GM12801 (cell line): ENCODE data around the gene NT5DC1.

Source experiments
- TF ChIP-seq, protein P1 (sequence below): IDR thresholded peaks from one replicate; pipeline ENCODE4 v1.5.1; 2011; ENCODE audit warnings: control low read depth; ENCODE audit not compliant: insufficient read length; ENCODE audit errors: extremely low read depth

NT5DC1 gene

DNA sequence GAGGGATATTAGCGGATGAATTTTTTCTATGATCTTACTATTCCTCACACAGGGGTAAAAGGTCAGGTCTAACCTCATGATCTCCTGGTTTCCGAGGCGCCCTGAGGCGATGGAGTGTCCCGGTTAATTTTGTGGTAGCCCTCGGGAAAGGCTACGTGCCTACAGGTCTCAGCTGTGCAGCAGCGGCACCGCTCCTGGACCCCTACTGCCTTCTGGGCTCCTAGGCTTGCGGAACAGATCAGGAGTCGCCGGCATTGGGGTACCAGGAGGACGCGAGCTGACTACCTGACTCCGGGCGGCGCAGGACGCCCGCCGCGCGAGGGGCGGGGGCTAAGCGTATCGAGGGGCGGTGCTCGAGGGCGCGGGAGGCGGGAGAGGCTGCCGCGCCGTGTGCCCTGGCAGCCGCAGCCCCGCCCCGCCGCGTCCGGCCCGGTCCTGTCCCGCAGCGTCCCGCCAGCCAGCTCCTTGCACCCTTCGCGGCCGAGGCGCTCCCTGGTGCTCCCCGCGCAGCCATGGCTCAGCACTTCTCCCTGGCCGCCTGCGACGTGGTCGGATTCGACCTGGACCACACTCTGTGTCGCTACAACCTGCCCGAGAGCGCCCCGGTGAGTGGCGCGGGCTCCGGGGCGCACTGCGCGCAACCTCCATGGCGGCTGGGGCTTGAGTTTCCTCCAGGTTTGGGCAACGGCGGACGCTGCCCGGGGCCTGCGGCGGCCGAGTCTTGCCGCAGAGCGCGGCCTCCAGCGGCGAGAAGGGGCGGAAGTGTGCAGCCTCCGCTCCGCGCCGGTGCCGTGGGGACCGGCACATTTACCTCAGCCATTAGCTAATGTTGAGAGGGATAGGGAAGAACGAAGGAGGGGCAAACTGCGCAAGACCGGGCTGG, at the start of gene NT5DC1:
NT5DC1 (plus strand) TSS at position 435 of the 883 bp plus-strand sequence; CDS start at position 513, 78 bp downstream.
- TF ChIP-seq, protein P1, sequence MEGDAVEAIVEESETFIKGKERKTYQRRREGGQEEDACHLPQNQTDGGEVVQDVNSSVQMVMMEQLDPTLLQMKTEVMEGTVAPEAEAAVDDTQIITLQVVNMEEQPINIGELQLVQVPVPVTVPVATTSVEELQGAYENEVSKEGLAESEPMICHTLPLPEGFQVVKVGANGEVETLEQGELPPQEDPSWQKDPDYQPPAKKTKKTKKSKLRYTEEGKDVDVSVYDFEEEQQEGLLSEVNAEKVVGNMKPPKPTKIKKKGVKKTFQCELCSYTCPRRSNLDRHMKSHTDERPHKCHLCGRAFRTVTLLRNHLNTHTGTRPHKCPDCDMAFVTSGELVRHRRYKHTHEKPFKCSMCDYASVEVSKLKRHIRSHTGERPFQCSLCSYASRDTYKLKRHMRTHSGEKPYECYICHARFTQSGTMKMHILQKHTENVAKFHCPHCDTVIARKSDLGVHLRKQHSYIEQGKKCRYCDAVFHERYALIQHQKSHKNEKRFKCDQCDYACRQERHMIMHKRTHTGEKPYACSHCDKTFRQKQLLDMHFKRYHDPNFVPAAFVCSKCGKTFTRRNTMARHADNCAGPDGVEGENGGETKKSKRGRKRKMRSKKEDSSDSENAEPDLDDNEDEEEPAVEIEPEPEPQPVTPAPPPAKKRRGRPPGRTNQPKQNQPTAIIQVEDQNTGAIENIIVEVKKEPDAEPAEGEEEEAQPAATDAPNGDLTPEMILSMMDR, result no peak

DNA sequence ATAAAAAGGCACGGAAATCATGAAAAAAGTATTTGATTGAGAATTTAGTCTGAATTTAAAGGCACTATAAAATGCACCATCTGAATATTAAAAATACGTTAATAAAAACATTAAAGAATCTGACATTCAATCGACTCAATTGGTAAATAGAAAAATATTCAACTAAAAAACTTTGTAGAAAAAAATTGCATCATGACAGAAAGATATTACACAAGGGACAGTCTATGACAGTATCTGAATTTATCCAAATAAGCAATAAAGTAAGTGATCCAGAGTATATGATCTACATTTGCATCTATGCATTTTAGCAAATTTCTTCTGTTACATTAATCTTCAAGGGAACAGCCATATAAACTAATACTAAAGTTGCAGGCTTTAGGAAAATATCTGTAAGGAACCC, 49.4 kb upstream of the NT5DC1 start:
- TF ChIP-seq, protein P1, result no peak

DNA sequence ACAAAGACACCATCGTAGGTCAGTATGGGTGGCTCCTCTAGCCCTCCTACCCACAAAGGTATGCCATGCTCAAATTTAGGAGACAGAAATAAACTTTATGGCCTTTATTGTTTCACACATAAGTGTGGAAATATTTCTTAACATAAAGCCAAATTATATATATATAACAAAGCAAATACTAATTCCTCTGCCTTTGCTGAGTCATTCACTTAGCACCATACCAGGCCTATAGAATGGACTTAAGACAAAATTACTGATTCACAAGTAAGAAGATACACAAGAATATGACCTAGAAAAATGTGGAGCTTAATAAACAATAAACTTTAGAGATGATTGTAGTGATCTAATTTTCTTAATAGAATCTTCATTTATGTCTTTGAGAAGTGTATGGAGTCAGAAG, 45.1 kb upstream of the NT5DC1 start:
- TF ChIP-seq, protein P1, result no peak

DNA sequence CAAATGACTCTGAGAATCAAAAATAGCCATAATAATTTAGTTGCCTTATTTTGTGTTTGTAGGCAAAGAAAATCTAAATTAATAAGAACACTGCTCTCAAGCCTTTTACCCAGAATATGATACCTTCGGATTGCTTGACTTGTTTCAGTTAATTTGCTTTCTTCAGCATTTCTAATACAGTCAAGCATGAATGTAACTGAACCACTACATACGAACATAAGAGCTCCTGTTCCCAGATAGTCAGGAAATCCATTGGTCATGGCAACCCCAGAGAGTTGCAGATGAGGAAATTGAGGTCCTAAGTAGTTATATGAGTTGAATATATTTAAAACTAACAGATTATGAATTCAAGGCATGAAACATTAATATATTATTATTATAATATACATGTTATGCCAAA, 42.9 kb upstream of the NT5DC1 start:
- TF ChIP-seq, protein P1, result no peak

DNA sequence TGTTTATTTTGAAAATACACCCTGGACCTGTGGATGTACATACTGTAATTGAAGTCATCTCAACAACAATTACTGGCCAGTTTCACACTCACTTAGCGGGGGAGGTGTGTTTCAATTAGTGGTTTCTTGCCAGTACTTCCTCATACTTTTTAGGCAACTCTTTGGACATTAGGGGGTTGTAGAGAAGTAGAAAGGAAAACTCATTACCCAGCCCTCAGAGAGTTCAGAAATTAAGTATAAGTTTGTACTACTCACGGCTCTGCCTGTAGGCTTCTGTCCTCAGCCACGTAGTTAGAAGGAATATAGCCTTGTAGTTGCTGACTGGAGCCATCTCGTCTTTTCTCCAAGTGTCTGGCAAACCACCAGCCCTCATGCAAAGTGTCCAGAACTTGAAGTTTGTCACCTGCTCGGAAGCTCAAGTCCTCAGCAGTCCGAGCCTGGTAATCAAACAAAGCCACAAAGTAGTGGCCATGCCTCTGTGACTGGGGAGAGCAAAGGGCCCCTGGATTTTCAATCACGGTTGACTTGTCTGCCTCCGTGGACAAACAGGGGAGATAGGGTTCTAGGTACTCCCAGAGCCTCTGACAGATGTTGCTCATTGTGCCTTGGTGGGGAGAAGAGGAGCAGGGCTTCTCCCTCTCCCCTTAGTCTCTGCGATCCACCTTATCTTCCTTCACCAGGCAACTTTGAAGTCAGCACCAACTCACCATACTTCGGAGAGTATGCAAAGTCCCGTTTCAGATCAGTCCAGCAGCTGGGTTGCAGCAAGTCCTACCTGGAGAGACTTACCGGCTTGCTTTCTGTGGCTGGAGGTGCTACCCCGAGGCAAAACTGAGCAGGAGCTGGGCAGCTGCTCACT, 40.7 kb upstream of the NT5DC1 start:
- TF ChIP-seq, protein P1, result no peak

DNA sequence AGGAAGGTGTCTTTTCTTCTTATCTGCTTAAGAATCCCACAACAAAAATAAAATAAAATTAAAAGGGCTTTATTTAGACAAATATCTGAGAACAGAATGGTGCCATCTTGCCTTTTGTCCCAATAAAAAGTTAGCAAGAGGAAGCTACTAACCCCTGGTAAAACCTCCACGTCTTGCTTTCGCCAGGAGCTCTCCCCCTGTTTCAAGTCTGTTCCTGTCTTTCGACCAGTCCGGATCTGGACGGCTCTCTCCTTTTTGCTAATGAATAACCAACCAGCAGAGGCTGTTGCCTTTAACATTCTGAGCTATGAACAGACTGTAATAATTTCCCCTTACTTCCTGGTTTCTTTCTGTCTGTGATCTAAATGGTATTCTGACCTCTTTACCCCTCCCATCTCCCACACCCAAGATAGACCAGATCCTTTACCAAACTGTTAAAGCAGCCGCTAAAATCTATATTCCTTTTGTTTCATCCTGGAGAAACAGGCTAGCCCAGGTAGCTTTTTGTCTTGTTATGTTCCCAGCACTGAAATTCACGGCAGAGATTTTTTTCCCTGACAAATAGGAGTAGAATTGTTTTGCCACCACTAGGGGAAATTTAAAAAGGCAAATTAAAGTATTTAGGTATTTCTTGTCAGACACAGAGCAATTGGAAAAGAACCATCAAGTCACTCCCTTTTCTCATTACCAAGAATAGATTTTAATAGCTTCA, 39.9 kb upstream of the NT5DC1 start, which contains the start of gene FRK:
FRK (minus strand) TSS at position 320 of the 712 bp plus-strand sequence. CDS start 580 bp downstream, outside the sequence.
- TF ChIP-seq, protein P1, result no peak

DNA sequence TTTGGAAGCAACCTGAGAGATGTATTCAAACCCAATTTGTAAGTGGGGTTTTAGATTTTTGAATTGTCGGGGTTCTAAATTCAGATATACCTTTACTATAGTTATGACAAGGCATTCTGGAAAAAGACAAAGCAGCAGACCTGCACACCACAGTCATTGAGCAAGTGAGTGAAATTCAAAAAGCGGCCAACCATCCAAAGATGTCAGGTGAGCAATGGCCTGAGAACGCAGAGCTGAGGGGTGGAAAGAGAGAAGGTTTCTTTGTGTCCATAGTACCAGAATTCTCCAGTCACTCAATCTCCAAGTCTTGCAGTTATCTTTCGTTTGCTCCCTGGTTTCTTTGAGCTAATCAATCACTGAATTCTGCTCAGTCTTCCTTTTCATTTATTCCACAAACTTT, 38.2 kb upstream of the NT5DC1 start:
- TF ChIP-seq, protein P1, result no peak
